Stimulated activated CD4-positive, alpha-beta T cell treated with anti-CD3 and anti-CD28 coated beads, TNF-alpha, amount 100 ng/mL, for 1 hour (primary cell): Measurements from ENCODE around the gene CCDC70.

Experiments
- DNase-seq, 3 donors: peaks; one replicate each; pipeline ENCODE4 v3.0.0-alpha.2; 2020; ENCODE audit warnings: low read depth in 3 of 3, low spot score in 1 of 3

The CCDC70 gene

GRCh38 chr13:51856998-51857397, 4.8 kb upstream of the CCDC70 start:
- DNase-seq: no peak

- no peak for DNase-seq
These were observed 3.1 kb upstream of the CCDC70 start for GRCh38 chr13:51858433-51859247.

- DNase-seq: no peak
These were observed 1.2 kb downstream of the CCDC70 start for GRCh38 chr13:51862957-51863356.

DNA sequence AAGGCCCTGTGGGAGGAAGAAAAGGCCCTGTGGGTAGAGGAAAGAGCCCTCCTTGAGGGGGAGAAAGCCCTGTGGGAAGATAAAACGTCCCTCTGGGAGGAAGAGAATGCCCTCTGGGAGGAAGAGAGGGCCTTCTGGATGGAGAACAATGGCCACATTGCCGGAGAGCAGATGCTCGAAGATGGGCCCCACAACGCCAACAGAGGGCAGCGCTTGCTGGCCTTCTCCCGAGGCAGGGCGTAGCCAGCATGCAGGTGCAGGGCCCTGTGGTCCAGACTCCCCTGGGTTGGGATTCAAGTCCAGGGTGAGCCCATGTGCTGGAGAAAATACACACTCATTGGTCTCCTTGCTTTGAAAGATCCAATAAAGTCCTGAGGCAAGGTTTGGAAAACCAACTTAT, 4.1 kb downstream of the CCDC70 start:
- no peak for DNase-seq

GRCh38 chr13:51867062-51867461, 5.3 kb downstream of the CCDC70 start:
- no peak for DNase-seq

DNA sequence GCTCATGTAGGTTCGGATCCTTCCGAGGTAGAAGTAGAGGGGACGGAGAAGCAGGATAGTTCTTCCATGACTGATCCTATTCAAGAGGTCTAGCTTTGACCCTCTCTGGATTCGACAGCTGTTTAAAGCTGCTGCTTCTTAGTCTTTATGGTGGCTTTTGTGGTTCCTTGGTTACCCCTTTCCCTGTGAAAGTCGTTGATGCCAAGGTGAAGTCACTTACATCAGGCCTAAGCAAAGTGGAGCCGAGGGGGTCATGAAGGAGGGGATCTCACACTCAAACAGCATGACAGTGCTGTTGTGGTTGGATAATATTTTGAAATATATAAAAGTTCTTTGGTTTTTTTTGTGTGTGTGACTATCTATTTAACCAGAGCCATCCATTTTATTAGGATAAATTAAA, 8.1 kb downstream of the CCDC70 start:
- no peak for DNase-seq

DNA sequence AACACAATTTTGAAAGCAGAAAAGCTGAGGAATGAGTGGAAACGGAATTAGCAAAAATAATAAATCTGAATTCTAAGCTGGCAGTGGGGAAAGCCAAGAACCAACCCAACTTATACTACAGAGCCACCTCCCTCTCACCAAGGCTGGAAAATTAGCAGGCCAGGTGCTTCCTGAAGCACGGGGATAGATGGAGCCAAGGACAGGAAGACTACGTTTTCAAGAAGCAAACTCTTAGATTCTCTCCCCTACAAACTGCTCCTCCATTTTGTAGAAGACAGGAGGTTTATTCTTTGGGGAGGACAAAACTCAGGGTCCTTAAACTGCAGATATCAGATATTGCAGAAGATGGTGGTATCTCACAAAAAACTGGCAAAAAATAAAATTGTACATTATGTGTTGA, 8.8 kb downstream of the CCDC70 start:
- DNase-seq: no peak

DNA sequence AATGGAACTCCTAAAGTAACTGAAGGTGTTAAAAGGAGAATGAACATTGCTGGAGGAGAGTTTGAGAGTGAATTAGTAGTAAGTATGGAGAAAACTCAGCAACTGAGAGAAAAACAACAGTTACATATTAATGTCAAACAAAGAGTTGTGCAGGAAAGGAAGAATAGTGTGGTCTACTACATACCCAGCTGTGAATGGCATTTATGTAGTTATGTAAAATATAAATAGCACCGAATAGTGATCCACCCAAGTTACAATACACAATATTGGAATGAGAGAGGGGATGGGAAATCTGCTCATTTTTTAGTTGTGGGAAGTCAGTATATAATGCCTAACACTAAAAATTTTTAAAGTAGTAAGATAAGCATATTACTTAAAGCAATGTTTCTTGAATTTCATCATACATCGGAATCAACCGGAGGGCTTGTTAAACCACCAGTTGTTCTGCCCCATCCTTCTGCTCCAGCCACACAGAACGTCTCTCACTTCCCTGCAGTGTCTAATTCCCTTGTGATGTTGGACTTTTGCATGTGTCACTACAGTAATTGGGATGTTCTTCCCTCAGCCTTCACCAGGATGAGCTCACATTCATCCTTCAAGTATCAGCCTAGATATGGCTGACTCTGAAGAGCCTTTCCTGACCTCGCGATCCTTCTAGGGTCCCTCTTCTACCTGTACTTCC, 11.5 kb downstream of the CCDC70 start:
- DNase-seq: no peak

DNA sequence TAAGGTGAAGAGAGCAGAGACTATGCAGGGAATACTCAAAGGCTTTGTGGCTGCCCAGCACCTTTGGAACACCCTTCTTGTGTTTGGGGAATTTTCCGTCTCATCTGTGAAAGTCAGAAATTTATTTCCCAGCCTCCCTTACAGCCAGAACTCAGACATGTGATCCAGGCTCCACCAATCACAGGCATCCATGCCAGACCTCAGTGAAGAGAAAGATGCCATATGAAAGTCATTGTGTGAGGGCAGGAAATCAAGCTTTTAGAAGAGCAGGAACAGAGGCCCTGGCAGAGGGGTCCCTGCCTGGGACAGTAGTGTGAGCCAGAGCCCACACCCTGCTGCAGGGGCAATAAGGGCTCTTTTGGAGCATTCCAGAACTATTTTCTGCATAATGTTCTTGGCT, 12.1 kb downstream of the CCDC70 start:
- DNase-seq: no peak

- DNase-seq: no peak
These were observed 12.9 kb downstream of the CCDC70 start for GRCh38 chr13:51874651-51875050.

- no peak for DNase-seq
These were observed 17.4 kb downstream of the CCDC70 start for GRCh38 chr13:51879133-51879532.

GRCh38 chr13:51881296-51881695, 19.5 kb downstream of the CCDC70 start:
- DNase-seq: no peak

GRCh38 chr13:51882570-51883225, 20.9 kb downstream of the CCDC70 start:
- DNase-seq: no peak

DNA sequence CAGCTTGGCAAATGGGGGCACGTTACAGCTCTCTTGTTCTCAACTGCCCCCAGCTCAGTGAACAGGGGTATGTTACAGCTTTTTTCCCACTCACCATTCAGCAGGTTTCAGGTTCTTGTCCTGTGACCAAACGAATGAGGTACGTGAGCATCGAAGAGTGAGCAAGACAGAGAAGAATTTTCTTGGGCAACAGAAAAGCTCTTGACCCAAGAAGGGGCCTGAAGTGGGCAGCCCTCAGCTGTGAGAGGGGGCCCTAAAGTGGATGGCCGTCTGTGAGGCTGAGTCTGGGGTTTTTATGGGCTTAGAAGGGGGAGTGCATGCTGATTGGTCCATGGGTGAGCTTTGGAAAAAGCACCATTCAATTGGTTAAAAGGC, 21.4 kb downstream of the CCDC70 start:
- no peak for DNase-seq

DNA sequence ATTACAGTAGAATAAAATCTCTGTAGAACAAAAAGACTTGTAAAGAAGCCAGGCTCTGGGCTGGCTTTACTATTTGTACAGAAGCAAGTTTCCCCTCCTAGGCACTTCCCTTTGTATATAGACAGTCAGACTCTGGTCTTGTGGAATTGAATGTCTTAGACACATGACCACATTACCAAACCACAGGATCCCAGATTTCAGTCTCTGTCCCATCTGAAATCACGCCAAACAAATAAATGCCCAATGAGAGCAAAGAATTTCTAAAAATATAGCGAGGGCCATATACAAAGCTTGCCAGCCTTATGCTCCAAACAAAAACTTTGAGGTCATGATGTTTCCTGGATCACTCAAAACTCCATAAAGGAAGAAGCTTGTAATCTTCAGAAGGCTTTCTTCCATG, 23.9 kb downstream of the CCDC70 start:
- DNase-seq: no peak

DNA sequence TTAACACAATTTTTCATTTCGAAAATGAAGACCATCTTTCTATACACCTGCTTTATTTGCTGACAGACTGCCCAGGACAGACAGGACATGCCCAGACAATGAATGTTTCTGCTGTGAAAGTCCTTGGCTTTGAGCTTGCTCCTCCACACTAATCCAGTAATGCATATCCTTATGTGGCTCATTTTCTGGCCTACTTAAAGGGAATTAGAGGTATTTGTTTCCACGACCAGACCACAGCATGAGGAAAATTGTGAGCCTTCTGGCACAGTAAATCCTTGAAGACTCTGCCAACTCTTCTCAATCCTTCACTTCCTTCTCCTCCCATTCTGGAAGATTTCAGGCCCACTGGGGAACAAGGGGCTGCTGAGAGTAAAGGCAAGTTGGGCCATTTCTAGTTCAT, 25.7 kb downstream of the CCDC70 start:
- DNase-seq: no peak

- no peak for DNase-seq
These were observed 30.9 kb downstream of the CCDC70 start for GRCh38 chr13:51892657-51893056.

- DNase-seq: no peak
These were observed 32.5 kb downstream of the CCDC70 start for GRCh38 chr13:51894239-51894638.

DNA sequence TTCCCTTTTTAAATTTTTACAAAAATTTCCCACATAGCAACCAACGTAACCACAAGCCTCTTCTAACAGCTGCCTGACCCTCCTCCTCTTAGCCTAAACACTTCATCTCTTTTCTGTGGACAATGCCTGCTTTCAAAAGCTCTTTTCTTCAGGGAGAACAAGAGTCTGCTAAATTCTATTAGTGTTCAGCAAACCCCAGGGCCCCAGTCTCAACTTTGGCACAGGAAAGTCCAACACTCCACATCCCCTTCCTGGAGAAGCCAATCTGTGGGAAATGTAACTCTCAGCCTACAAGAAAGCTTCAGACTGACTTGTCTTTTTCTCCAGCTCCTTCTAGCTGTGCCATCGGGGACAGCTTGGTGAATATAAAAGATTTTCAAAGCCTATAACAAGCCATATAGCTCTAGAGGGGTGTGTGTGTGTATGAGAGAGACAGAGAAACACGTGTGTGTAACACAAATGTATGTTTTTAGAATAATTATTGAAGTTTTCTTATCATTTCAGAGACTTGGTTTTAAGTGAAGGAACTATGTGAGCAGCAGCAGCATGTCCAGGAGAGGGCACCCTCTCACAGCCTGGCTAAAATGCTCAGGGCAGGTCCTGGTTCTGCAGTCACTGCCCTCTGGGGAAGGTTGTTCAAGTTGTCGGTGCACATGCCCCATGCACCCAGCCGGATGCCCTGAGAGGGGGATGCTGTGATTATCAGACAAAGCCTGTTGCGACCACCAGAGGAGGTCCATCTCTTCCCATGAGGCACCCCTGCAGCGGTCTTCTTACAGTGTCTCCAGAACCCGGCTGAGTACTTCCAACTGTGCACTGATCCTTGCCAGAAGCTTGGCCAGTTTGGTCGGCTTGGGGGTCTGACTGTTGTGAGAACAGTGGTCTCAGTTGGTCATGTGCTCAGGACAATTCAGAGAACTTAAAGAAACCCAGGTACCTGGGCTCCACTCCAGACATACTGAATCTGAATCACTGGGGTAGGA, 34.4 kb downstream of the CCDC70 start:
- peak in 1 of 3 donors; percentile 16 for DNase-seq

DNA sequence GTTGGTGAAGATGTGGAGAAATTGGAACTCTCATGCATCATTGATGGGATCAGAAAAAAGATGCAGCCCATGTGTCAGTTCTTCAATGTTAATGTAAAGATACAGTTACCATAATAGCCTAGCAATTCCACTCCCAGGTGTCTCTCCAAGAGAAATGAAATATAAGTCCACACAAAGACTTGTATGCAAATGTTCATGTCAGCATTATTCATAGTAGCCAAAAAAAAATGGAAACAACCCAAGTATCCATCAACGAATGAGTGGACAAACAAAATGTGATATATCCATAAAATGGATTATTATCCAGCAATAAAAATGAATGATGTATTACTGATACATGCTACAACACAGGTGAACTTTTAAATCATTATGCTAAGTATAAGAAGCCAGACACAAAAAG, 38.7 kb downstream of the CCDC70 start:
- no peak for DNase-seq

- no peak for DNase-seq
These were observed 41.0 kb downstream of the CCDC70 start for GRCh38 chr13:51902776-51903175.
